Peyer's patch (tissue), 4 donors: Measurements from ENCODE around the gene CTBP1.

ENCODE experiments used
- CTCF ChIP-seq, 6 experiments: fragments of 450-650 bp in 4 of 6; fragments of 200-600 bp in 2 of 6; sonication (generic) in 1 of 6; IDR thresholded peaks; one replicate each; pipeline ENCODE4 v1.5.1; 2017 to 2019; ENCODE audit warnings: antibody characterized with exemption in 6 of 6, mild to moderate bottlenecking in 3 of 6, moderate library complexity in 1 of 6
- POLR2A ChIP-seq, 2 donors: fragments of 450-650 bp; IDR thresholded peaks; one replicate each; pipeline ENCODE4 v1.5.1; 2017; ENCODE audit warnings: antibody characterized with exemption in 2 of 2, mild to moderate bottlenecking in 2 of 2, moderate library complexity in 2 of 2

- no peak for TF ChIP-seq CTCF (IDR thresholded peaks at IDR 0.05)
- TF ChIP-seq POLR2A (IDR thresholded peaks at IDR 0.05) = no peak
Observed at GRCh38 chr4:1179089-1179441, 69.9 kb downstream of the CTBP1 start.
